ENCODE data around the gene CDH3. TPM values are rescaled to one million over a fixed set of nuclear protein-coding genes. Genes with fewer than 3 reads are reported as not detected.

The CDH3 gene
- total and polyA plus RNA-seq, 10 of the 15 experiments (the other 5 are each of a cell fraction or from before 2014, with no cell fraction given): 0.05 to 0.44 (median 0.12) TPM; not detected in 5

DNA sequence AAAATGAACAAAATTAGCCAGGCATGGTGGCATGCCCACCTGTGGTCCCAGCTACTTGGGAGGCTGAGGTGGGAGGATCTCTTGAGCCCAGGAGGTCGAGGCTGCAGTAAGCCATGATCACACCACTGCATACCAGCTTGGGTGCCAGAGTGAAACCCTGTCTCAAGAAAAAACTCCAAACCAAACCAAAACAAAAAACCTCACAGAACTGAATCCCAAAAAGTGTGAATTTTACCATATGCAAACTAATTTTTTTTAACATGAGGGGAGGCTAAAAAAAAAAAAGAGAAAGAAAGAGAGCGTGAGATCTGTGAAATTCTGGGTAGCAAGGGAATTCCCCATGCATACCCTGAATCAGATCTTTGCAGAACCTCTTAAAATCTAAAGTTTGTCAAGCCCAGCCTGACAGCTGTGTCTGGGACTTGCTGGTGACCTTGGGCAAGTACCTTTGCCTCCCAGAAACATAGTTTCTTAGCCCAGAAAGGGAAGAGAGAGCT, 74.9 kb downstream of the CDH3 start (continued):
- peak; percentile 99 for TF ChIP-seq ZNF384 (IDR thresholded peaks at IDR 0.05; ENCODE audit: borderline replicate concordance, low read depth, low read length)
- TF ChIP-seq CHD1 (IDR thresholded peaks at IDR 0.05; ENCODE audit: low read depth, low read length): no peak
- TF ChIP-seq NBN (IDR thresholded peaks at IDR 0.05): 0 out of 2 replicates have a peak, but pooled peaks have one; percentile 50
- TF ChIP-seq NR2C1 (IDR thresholded peaks at IDR 0.05): no peak
- no peak for TF ChIP-seq PML (IDR thresholded peaks at IDR 0.05; ENCODE audit: low read length)
- TF ChIP-seq PAX5 (IDR thresholded peaks at IDR 0.05; ENCODE audit: borderline replicate concordance, low read depth, low read length): 0 out of 2 replicates have a peak, but pooled peaks have one; percentile 2
- TF ChIP-seq POU2F2 (IDR thresholded peaks at IDR 0.05; ENCODE audit: borderline replicate concordance, low read depth, low read length): peak; percentile 92
- TF ChIP-seq ASH2L (IDR thresholded peaks at IDR 0.05; ENCODE audit: borderline replicate concordance, low read depth): no peak
- no peak for TF ChIP-seq SPI1 (IDR thresholded peaks at IDR 0.05; ENCODE audit: borderline replicate concordance, insufficient read depth, low read depth, low read length)
- no peak for TF ChIP-seq POLR2AphosphoS5 (IDR thresholded peaks at IDR 0.05; ENCODE audit: low read length)
- TF ChIP-seq, protein P1, sequence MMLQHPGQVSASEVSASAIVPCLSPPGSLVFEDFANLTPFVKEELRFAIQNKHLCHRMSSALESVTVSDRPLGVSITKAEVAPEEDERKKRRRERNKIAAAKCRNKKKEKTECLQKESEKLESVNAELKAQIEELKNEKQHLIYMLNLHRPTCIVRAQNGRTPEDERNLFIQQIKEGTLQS (IDR thresholded peaks at IDR 0.05; ENCODE audit: borderline replicate concordance, extremely low read depth, low read depth, low read length): no peak
- TF ChIP-seq, protein P2, sequence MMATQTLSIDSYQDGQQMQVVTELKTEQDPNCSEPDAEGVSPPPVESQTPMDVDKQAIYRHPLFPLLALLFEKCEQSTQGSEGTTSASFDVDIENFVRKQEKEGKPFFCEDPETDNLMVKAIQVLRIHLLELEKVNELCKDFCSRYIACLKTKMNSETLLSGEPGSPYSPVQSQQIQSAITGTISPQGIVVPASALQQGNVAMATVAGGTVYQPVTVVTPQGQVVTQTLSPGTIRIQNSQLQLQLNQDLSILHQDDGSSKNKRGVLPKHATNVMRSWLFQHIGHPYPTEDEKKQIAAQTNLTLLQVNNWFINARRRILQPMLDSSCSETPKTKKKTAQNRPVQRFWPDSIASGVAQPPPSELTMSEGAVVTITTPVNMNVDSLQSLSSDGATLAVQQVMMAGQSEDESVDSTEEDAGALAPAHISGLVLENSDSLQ (IDR thresholded peaks at IDR 0.05): peak; percentile 72
- TF ChIP-seq NR2C2 (IDR thresholded peaks at IDR 0.05; ENCODE audit: borderline replicate concordance, control insufficient read depth, insufficient read length, low read depth): no peak
- TF ChIP-seq, protein P3, sequence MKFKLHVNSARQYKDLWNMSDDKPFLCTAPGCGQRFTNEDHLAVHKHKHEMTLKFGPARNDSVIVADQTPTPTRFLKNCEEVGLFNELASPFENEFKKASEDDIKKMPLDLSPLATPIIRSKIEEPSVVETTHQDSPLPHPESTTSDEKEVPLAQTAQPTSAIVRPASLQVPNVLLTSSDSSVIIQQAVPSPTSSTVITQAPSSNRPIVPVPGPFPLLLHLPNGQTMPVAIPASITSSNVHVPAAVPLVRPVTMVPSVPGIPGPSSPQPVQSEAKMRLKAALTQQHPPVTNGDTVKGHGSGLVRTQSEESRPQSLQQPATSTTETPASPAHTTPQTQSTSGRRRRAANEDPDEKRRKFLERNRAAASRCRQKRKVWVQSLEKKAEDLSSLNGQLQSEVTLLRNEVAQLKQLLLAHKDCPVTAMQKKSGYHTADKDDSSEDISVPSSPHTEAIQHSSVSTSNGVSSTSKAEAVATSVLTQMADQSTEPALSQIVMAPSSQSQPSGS (IDR thresholded peaks at IDR 0.05; ENCODE audit: low read length): peak; percentile 84
- TF ChIP-seq, protein P4, sequence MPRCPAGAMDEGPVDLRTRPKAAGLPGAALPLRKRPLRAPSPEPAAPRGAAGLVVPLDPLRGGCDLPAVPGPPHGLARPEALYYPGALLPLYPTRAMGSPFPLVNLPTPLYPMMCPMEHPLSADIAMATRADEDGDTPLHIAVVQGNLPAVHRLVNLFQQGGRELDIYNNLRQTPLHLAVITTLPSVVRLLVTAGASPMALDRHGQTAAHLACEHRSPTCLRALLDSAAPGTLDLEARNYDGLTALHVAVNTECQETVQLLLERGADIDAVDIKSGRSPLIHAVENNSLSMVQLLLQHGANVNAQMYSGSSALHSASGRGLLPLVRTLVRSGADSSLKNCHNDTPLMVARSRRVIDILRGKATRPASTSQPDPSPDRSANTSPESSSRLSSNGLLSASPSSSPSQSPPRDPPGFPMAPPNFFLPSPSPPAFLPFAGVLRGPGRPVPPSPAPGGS (IDR thresholded peaks at IDR 0.05; ENCODE audit: borderline replicate concordance, insufficient read depth, low read depth, low read length, poor library complexity, severe bottlenecking): peak; percentile 86
- TF ChIP-seq RUNX3 (IDR thresholded peaks at IDR 0.05; ENCODE audit: low read length): peak; percentile 72
- TF ChIP-seq CBX3 (IDR thresholded peaks at IDR 0.05; ENCODE audit: borderline replicate concordance, low read depth): no peak
- TF ChIP-seq YBX1 (IDR thresholded peaks at IDR 0.05): no peak
- peak; percentile 75 for TF ChIP-seq ATF7 (IDR thresholded peaks at IDR 0.05; ENCODE audit: low read depth)
- peak; percentile 60 for TF ChIP-seq IKZF1 (conservative IDR thresholded peaks at IDR 0.05)
- peak; percentile 65; the same call in 1 of the 2 replicates for TF ChIP-seq EED (IDR thresholded peaks at IDR 0.05; ENCODE audit: low read depth)
- TF ChIP-seq GATAD2B (conservative IDR thresholded peaks at IDR 0.05; ENCODE audit: low read depth): 0 out of 2 replicates have a peak, but pooled peaks have one; percentile 45
- TF ChIP-seq RAD21 (IDR thresholded peaks at IDR 0.05; ENCODE audit: insufficient read depth, low read depth, low read length): no peak
- 0 out of 4 replicates have a peak, but pooled peaks of 1 of the 2 experiments have one; percentile 27 for TF ChIP-seq CEBPB (IDR thresholded peaks at IDR 0.05; ENCODE audit: borderline replicate concordance in 1 of 2, low read depth in 2 of 2, low read length in 2 of 2)
- no peak for TF ChIP-seq RFX5 (IDR thresholded peaks at IDR 0.05; ENCODE audit: low read depth, low read length)
- TF ChIP-seq IRF4 (IDR thresholded peaks at IDR 0.05; ENCODE audit: low read depth, low read length): no peak
- no peak for TF ChIP-seq ZNF622 (IDR thresholded peaks at IDR 0.05)
- TF ChIP-seq BHLHE40 (IDR thresholded peaks at IDR 0.05; ENCODE audit: borderline replicate concordance in 1 of 2, low read depth in 2 of 2, low read length in 1 of 2): peak in 1 of 2 experiments; percentile 10; a peak in 1 of 4 replicates
